ENCODE results near the gene SNX27. TPM values are rescaled to one million over a fixed set of nuclear protein-coding genes. Genes with fewer than 3 reads are reported as not detected.

Gene SNX27
- total and polyA plus RNA-seq, 9 donors, result 15.7 to 22.3 (median 18.7) TPM

DNA sequence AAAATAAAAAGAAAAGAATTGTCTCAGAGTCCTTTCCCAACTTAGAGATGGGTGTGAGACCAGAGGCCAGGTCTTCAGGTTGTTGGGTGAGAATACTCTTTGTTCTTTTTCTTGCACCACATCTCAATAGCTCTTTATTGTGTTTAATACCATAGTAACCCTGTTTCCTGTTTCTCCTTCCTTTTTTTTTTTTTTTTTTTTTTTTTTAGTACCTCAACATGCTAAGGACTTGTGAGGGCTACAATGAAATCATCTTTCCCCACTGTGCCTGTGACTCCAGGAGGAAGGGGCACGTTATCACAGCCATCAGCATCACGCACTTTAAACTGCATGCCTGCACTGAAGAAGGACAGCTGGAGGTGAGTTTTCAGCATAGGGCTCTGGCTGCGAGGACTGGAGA, 80.4 kb downstream of the SNX27 start:
- no peak overlapping the region for H3K27ac ChIP-seq (ENCODE audit: low read length)
- 72% methylated on average over 2 of the region's 3 CpGs for WGBS (ENCODE audit: insufficient coverage)
- H3K9me3 ChIP-seq (replicated peaks; ENCODE audit: control insufficient read depth, low read depth, low read length), result no peaks in the 10 kb centered on the region
- peaks cover 42% of the 10 kb centered on the region for H3K36me3 ChIP-seq (ENCODE audit: control insufficient read depth, insufficient read depth, low read length)
- no peaks in the 10 kb centered on the region for H3K27me3 ChIP-seq (ENCODE audit: control insufficient read depth, insufficient read depth, low read length)
- no peaks in the 10 kb centered on the region for H3K4me1 ChIP-seq (ENCODE audit: control insufficient read depth, insufficient read depth, low read length)
- H3K4me3 ChIP-seq (ENCODE audit: low read length), result no peak overlapping the region
- DNase-seq, result no peak

- peak; percentile 50 for DNase-seq
- Histone ChIP-seq H3K36me3 (ENCODE audit: control insufficient read depth, insufficient read depth, low read length) (peaks cover 51% of the 10 kb centered on the region), H3K27me3 (ENCODE audit: control insufficient read depth, insufficient read depth, low read length) (no peaks in the 10 kb centered on the region), H3K4me3 (ENCODE audit: low read length) (no peak overlapping the region), H3K4me1 (ENCODE audit: control insufficient read depth, insufficient read depth, low read length) (no peaks in the 10 kb centered on the region), H3K27ac (ENCODE audit: low read length) (no peak overlapping the region), H3K9me3 (replicated peaks; ENCODE audit: control insufficient read depth, low read depth, low read length) (no peaks in the 10 kb centered on the region)
- 86% methylated on average over 1 of the region's 4 CpGs for WGBS (ENCODE audit: insufficient coverage)
Measured at GRCh38 chr1:151693057-151693651, 81.3 kb downstream of the SNX27 start.

GRCh38 chr1:151701515-151701914, 89.7 kb downstream of the SNX27 start:
- WGBS (ENCODE audit: insufficient coverage), result 100% methylated on average over 1 of the region's 5 CpGs
- Histone ChIP-seq H3K27ac (ENCODE audit: low read length) (no peak overlapping the region), H3K27me3 (ENCODE audit: control insufficient read depth, insufficient read depth, low read length) (no peaks in the 10 kb centered on the region), H3K9me3 (replicated peaks; ENCODE audit: control insufficient read depth, low read depth, low read length) (no peaks in the 10 kb centered on the region), H3K36me3 (ENCODE audit: control insufficient read depth, insufficient read depth, low read length) (peaks cover 47% of the 10 kb centered on the region), H3K4me3 (ENCODE audit: low read length) (no peak overlapping the region), H3K4me1 (ENCODE audit: control insufficient read depth, insufficient read depth, low read length) (peaks cover 3% of the 10 kb centered on the region)
- DNase-seq, result no peak

- Histone ChIP-seq H3K27ac (ENCODE audit: low read length) (no peak overlapping the region), H3K9me3 (replicated peaks; ENCODE audit: control insufficient read depth, low read depth, low read length) (no peaks in the 10 kb centered on the region), H3K4me3 (ENCODE audit: low read length) (no peak overlapping the region), H3K27me3 (ENCODE audit: control insufficient read depth, insufficient read depth, low read length) (no peaks in the 10 kb centered on the region), H3K4me1 (ENCODE audit: control insufficient read depth, insufficient read depth, low read length) (peaks cover 3% of the 10 kb centered on the region), H3K36me3 (ENCODE audit: control insufficient read depth, insufficient read depth, low read length) (peaks cover 35% of the 10 kb centered on the region)
- 37% methylated on average over 5 of the region's 8 CpGs for WGBS (ENCODE audit: insufficient coverage)
- no peak for DNase-seq
Measured at GRCh38 chr1:151702936-151703335, 91.1 kb downstream of the SNX27 start.

DNA sequence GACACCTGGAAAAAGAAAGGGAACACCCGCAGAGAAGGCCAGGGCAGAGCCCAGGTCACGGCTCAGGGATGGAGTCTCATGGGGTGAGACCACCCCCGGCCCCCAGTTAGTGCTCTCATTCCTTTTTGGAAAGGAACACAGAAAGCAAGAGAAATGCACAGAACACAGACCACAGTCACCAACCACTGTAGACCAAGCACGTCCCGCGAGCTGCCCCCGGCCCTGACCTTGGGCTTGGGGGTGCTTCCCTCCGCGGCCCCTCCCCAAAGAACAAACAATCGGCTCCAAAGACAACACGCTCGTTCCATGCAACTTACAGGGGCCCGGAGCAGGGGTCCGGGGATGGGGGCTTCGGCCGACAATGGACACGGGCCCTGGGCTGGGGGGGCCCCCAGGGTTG, 92.0 kb downstream of the SNX27 start:
- H3K4me3 ChIP-seq (ENCODE audit: low read length), result no peak overlapping the region
- H3K27ac ChIP-seq (ENCODE audit: low read length), result no peak overlapping the region
- DNase-seq, result no peak
- WGBS (ENCODE audit: insufficient coverage), result 37% methylated on average over 2 of the region's 17 CpGs
- no peaks in the 10 kb centered on the region for H3K9me3 ChIP-seq (replicated peaks; ENCODE audit: control insufficient read depth, low read depth, low read length)
- H3K4me1 ChIP-seq (ENCODE audit: control insufficient read depth, insufficient read depth, low read length), result peaks cover 3% of the 10 kb centered on the region
- H3K27me3 ChIP-seq (ENCODE audit: control insufficient read depth, insufficient read depth, low read length), result peaks cover under 1% of the 10 kb centered on the region
- peaks cover 27% of the 10 kb centered on the region for H3K36me3 ChIP-seq (ENCODE audit: control insufficient read depth, insufficient read depth, low read length)

GRCh38 chr1:151704246-151704645, 92.4 kb downstream of the SNX27 start:
- no CpG with 5 or more reads among the region's 4 CpGs for WGBS (ENCODE audit: insufficient coverage)
- H3K27me3 ChIP-seq (ENCODE audit: control insufficient read depth, insufficient read depth, low read length), result peaks cover 4% of the 10 kb centered on the region
- peaks cover 24% of the 10 kb centered on the region for H3K36me3 ChIP-seq (ENCODE audit: control insufficient read depth, insufficient read depth, low read length)
- DNase-seq, result no peak
- H3K4me3 ChIP-seq (ENCODE audit: low read length), result no peak overlapping the region
- H3K27ac ChIP-seq (ENCODE audit: low read length), result no peak overlapping the region
- no peaks in the 10 kb centered on the region for H3K9me3 ChIP-seq (replicated peaks; ENCODE audit: control insufficient read depth, low read depth, low read length)
- H3K4me1 ChIP-seq (ENCODE audit: control insufficient read depth, insufficient read depth, low read length), result peaks cover 3% of the 10 kb centered on the region

GRCh38 chr1:151705146-151705545, 93.3 kb downstream of the SNX27 start:
- DNase-seq, result no peak
- Histone ChIP-seq H3K9me3 (replicated peaks; ENCODE audit: control insufficient read depth, low read depth, low read length) (no peaks in the 10 kb centered on the region), H3K4me1 (ENCODE audit: control insufficient read depth, insufficient read depth, low read length) (peaks cover 3% of the 10 kb centered on the region), H3K27ac (ENCODE audit: low read length) (no peak overlapping the region), H3K36me3 (ENCODE audit: control insufficient read depth, insufficient read depth, low read length) (peaks cover 15% of the 10 kb centered on the region), H3K4me3 (ENCODE audit: low read length) (no peak overlapping the region), H3K27me3 (ENCODE audit: control insufficient read depth, insufficient read depth, low read length) (peaks cover 4% of the 10 kb centered on the region)
- WGBS (ENCODE audit: insufficient coverage), result 80% methylated on average over 5 of the region's 7 CpGs

- Histone ChIP-seq H3K4me3 (ENCODE audit: low read length) (no peak overlapping the region), H3K9me3 (replicated peaks; ENCODE audit: control insufficient read depth, low read depth, low read length) (no peaks in the 10 kb centered on the region), H3K27me3 (ENCODE audit: control insufficient read depth, insufficient read depth, low read length) (peaks cover 4% of the 10 kb centered on the region), H3K36me3 (ENCODE audit: control insufficient read depth, insufficient read depth, low read length) (peaks cover 13% of the 10 kb centered on the region), H3K4me1 (ENCODE audit: control insufficient read depth, insufficient read depth, low read length) (peaks cover 3% of the 10 kb centered on the region), H3K27ac (ENCODE audit: low read length) (no peak overlapping the region)
- no peak for DNase-seq
- WGBS (ENCODE audit: insufficient coverage), result 51% methylated on average over 6 of the region's 11 CpGs
Measured at GRCh38 chr1:151705753-151706463, 94.1 kb downstream of the SNX27 start.

DNA sequence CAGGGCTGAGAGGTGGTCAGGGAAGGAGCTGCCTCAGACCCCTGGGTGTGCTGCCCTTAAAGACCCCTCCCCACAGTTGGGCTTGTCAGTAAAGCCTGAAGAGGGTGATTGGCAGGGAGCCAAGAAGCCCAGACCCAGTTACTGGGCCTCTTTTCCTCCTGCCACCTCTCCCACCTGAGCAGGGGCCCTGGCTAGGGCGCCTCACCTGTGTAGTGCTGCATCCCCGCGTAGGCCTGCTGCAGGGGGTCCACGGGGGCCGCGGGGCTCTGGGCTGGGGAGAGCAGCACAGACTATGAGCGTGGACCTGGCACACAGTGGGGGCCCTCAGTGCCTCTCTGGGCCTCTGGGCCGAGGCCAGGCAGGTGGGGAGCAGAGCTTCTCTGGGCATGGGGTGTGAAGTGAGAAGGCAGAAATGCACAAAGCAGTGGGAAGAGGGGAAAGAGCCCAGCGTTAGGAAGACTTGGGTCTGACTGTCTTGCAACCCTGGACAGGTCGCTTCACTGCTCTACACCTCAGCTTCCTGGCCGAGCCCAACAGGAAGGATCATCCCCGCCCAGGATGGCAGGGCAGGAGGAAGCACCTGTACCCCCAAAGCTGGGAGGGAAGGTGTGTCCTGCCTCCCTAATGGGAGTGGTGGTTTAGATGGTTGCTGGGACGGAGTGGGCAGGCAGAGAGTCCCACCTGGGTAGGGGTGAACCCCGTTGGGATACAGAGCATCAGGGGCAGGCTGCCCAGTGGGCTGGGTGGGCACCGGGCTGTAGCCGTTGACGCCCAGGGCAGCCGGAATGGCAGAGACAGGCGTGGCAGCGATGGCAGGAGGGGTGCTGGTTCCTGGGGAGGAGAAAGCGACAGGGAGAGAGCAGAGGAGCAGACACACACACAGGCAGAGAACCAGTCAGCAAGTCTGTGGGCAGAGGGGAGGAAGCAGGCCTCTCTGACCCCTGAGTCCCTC, 94.9 kb downstream of the SNX27 start:
- Histone ChIP-seq H3K36me3 (ENCODE audit: control insufficient read depth, insufficient read depth, low read length) (peaks cover 4% of the 10 kb centered on the region), H3K27ac (ENCODE audit: low read length) (no peak overlapping the region), H3K4me1 (ENCODE audit: control insufficient read depth, insufficient read depth, low read length) (peaks cover 3% of the 10 kb centered on the region), H3K27me3 (ENCODE audit: control insufficient read depth, insufficient read depth, low read length) (peaks cover 4% of the 10 kb centered on the region), H3K9me3 (replicated peaks; ENCODE audit: control insufficient read depth, low read depth, low read length) (no peaks in the 10 kb centered on the region), H3K4me3 (ENCODE audit: low read length) (no peak overlapping the region)
- no peak for DNase-seq
- 67% methylated on average over 20 of the region's 21 CpGs for whole genome bisulfite sequencing (ENCODE audit: insufficient coverage)

DNA sequence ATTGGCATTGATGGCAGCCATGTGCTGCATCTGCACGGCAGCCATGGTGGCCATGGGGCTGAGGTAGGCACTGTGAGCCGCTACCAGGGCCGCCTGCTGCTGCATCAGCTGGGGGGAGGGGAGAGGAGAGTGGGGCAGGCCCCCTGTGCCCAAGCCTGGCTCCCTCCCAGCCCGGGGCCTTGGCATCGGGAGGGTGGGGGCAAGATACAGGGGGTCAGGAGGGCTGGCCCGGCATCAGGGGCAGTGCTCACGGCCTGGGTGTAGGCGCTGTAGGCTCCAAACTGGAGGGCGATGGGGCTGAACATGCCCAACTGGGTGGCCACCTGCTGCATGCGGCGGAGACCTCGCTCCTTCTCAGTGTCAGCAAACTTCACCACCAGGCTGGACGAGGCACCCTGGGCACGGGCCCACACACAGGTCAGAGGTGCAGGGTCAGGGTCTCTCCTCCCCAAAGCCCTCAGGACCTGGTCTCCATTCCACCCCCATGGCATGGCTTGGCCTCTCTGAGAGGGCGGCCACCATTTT, 95.8 kb downstream of the SNX27 start:
- H3K4me1 ChIP-seq (ENCODE audit: control insufficient read depth, insufficient read depth, low read length), result peaks cover 3% of the 10 kb centered on the region
- 81% methylated on average over 13 of the region's 15 CpGs for WGBS (ENCODE audit: insufficient coverage)
- no peaks in the 10 kb centered on the region for H3K9me3 ChIP-seq (replicated peaks; ENCODE audit: control insufficient read depth, low read depth, low read length)
- no peaks in the 10 kb centered on the region for H3K36me3 ChIP-seq (ENCODE audit: control insufficient read depth, insufficient read depth, low read length)
- peaks cover 4% of the 10 kb centered on the region for H3K27me3 ChIP-seq (ENCODE audit: control insufficient read depth, insufficient read depth, low read length)
- no peak for DNase-seq
- H3K27ac ChIP-seq (ENCODE audit: low read length), result no peak overlapping the region
- no peak overlapping the region for H3K4me3 ChIP-seq (ENCODE audit: low read length)
